Measurements from ENCODE around the gene TSSK1B.

TSSK1B gene

GRCh38 chr5:113452941-113453340 is 18.2 kb upstream of the TSSK1B start:
- TF ChIP-seq MYC (IDR thresholded peaks at IDR 0.05; ENCODE audit: low read depth, low read length) (no peak), POLR2A (IDR thresholded peaks at IDR 0.05; ENCODE audit: extremely low read depth, insufficient read length) (no peak)
- DNase-seq (ENCODE audit: low read depth): no peak
- H3K4me3 ChIP-seq (ENCODE audit: low read depth, low read length): no peak overlapping the region

- H3K4me3 ChIP-seq (ENCODE audit: low read depth, low read length): no peak overlapping the region
- TF ChIP-seq MYC (IDR thresholded peaks at IDR 0.05; ENCODE audit: low read depth, low read length): no peak
- DNase-seq (ENCODE audit: low read depth): no peak
These were observed 17.0 kb upstream of the TSSK1B start for GRCh38 chr5:113451797-113452196.

- DNase-seq (ENCODE audit: low read depth): no peak
- H3K4me3 ChIP-seq (ENCODE audit: low read depth, low read length): no peak overlapping the region
- no peak for TF ChIP-seq MAX (IDR thresholded peaks at IDR 0.05; ENCODE audit: low read depth, low read length)
- TF ChIP-seq, protein P1, sequence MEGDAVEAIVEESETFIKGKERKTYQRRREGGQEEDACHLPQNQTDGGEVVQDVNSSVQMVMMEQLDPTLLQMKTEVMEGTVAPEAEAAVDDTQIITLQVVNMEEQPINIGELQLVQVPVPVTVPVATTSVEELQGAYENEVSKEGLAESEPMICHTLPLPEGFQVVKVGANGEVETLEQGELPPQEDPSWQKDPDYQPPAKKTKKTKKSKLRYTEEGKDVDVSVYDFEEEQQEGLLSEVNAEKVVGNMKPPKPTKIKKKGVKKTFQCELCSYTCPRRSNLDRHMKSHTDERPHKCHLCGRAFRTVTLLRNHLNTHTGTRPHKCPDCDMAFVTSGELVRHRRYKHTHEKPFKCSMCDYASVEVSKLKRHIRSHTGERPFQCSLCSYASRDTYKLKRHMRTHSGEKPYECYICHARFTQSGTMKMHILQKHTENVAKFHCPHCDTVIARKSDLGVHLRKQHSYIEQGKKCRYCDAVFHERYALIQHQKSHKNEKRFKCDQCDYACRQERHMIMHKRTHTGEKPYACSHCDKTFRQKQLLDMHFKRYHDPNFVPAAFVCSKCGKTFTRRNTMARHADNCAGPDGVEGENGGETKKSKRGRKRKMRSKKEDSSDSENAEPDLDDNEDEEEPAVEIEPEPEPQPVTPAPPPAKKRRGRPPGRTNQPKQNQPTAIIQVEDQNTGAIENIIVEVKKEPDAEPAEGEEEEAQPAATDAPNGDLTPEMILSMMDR (IDR thresholded peaks at IDR 0.05; ENCODE audit: low read depth, low read length): no peak
- TF ChIP-seq MYC (IDR thresholded peaks at IDR 0.05; ENCODE audit: low read depth, low read length): no peak
These were observed 16.1 kb upstream of the TSSK1B start for GRCh38 chr5:113450929-113451328.

- TF ChIP-seq POLR2A (IDR thresholded peaks at IDR 0.05; ENCODE audit: extremely low read depth, insufficient read length) (no peak), MAX (IDR thresholded peaks at IDR 0.05; ENCODE audit: low read depth, low read length) (no peak), MYC (IDR thresholded peaks at IDR 0.05; ENCODE audit: low read depth, low read length) (no peak)
- TF ChIP-seq, protein P1 (IDR thresholded peaks at IDR 0.05; ENCODE audit: low read depth, low read length): no peak
- DNase-seq (ENCODE audit: low read depth): no peak
These were observed 15.7 kb upstream of the TSSK1B start for GRCh38 chr5:113450462-113450861.

DNA sequence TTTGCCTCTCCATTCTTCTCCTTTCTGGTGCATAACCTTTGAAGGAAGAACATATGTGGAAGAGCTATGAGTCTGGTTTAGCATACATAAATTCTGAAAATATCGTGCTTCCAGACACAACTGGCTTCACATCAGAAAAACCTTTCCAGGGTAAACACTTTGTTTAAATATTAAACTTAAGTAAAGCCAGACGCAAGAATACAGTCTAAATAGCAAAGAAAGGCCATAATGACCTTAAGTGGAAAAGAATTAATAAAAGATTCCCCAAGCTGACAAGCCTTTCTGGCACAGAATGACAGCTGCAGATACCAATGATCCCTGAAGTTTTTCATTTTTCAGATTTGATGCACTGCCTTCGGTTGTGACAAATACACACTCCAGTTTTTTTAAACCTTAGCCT is 13.5 kb upstream of the TSSK1B start:
- no peak for DNase-seq (ENCODE audit: low read depth)
- no peak overlapping the region for H3K4me3 ChIP-seq (ENCODE audit: low read depth, low read length)
- TF ChIP-seq MAX (IDR thresholded peaks at IDR 0.05; ENCODE audit: low read depth, low read length) (no peak), POLR2A (IDR thresholded peaks at IDR 0.05; ENCODE audit: extremely low read depth, insufficient read length) (no peak), MYC (IDR thresholded peaks at IDR 0.05; ENCODE audit: low read depth, low read length) (no peak)
- TF ChIP-seq, protein P1 (IDR thresholded peaks at IDR 0.05; ENCODE audit: low read depth, low read length): no peak

More at GRCh38 chr5:113450462-113450861, 15.7 kb upstream of the TSSK1B start:
- no peak overlapping the region for H3K4me3 ChIP-seq (ENCODE audit: low read depth, low read length)

DNA sequence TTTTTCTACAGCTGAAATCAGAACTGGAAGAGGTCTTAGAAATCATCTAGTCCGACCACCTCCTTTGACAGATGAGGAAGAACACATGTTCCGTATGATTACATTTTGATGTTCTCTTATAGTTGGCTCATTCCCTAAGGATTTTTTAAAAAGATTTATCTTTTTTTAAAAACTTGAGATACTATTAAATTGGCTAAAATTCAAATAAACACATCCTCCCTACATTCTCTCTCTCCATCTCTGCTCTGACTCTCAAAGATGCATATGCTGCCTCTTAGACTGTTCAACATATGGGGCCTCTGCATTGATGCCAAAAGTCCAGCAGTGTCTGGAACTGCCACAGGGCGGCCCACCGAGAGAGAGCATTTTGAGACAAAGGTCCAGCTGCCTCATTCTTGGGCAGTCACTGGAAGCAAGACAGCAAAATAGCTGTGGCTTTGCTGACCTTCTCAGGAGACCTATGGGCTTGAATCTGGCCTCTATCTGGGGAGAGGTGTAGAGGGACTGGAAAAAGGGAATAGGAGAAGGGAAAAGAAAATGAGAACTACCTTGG is 12.8 kb upstream of the TSSK1B start:
- TF ChIP-seq, protein P1 (IDR thresholded peaks at IDR 0.05; ENCODE audit: low read depth, low read length): no peak
- TF ChIP-seq MAX (IDR thresholded peaks at IDR 0.05; ENCODE audit: low read depth, low read length): no peak
- no peak for TF ChIP-seq POLR2A (IDR thresholded peaks at IDR 0.05; ENCODE audit: extremely low read depth, insufficient read length)
- no peak for TF ChIP-seq MYC (IDR thresholded peaks at IDR 0.05; ENCODE audit: low read depth, low read length)
- no peak overlapping the region for H3K4me3 ChIP-seq (ENCODE audit: low read depth, low read length)
- DNase-seq (ENCODE audit: low read depth): peak; percentile 10

GRCh38 chr5:113446358-113446927 is 11.7 kb upstream of the TSSK1B start:
- TF ChIP-seq MAX (IDR thresholded peaks at IDR 0.05; ENCODE audit: low read depth, low read length): no peak
- TF ChIP-seq, protein P1 (IDR thresholded peaks at IDR 0.05; ENCODE audit: low read depth, low read length): no peak
- TF ChIP-seq POLR2A (IDR thresholded peaks at IDR 0.05; ENCODE audit: extremely low read depth, insufficient read length): no peak
- no peak for TF ChIP-seq MYC (IDR thresholded peaks at IDR 0.05; ENCODE audit: low read depth, low read length)
- DNase-seq (ENCODE audit: low read depth): no peak
- H3K4me3 ChIP-seq (ENCODE audit: low read depth, low read length): no peak overlapping the region

Data from NB4 (cell line).